ENCODE data around the gene STRBP.

STRBP gene

GRCh38 chr9:123248630-123249029 is 19.8 kb downstream of the STRBP start:
- no peak overlapping the region for H3K27ac ChIP-seq
- no peak for DNase-seq (ENCODE audit: low spot score)
- TF ChIP-seq CTCF (conservative IDR thresholded peaks at IDR 0.05; ENCODE audit: low read depth): no peak
- CTCF ChIA-PET: interaction anchor here (0.5 to 1.0 kb wide), 3 partner anchors 23 to 101 kb away, joined by 3 read pairs; no protein-coding TSS in a partner anchor
- POLR2A ChIA-PET (ENCODE audit: low non-redundant PET): no interaction called here

- DNase-seq (ENCODE audit: low spot score): no peak
- CTCF ChIA-PET: no interaction called here
- no peak overlapping the region for H3K27ac ChIP-seq
- no peak for TF ChIP-seq CTCF (conservative IDR thresholded peaks at IDR 0.05; ENCODE audit: low read depth)
- POLR2A ChIA-PET (ENCODE audit: low non-redundant PET): no interaction called here
These were observed 21.9 kb downstream of the STRBP start for GRCh38 chr9:123246534-123246933.

- TF ChIP-seq CTCF (conservative IDR thresholded peaks at IDR 0.05; ENCODE audit: low read depth): no peak
- CTCF ChIA-PET: interaction anchor here (0.6 to 1.3 kb wide), 4 partner anchors 89 to 717 kb away, joined by 3 to 5 read pairs (median 4); no protein-coding TSS in a partner anchor
- DNase-seq (ENCODE audit: low spot score): peak; percentile 42
- no peak overlapping the region for H3K27ac ChIP-seq
- POLR2A ChIA-PET (ENCODE audit: low non-redundant PET): no interaction called here
These were observed 28.7 kb downstream of the STRBP start for GRCh38 chr9:123239726-123240125.

- no peak for DNase-seq (ENCODE audit: low spot score)
- CTCF ChIA-PET: interaction anchor here (0.6 to 1.3 kb wide), 2 partner anchors 112 to 135 kb away, joined by 3 to 5 read pairs; no protein-coding TSS in a partner anchor
- POLR2A ChIA-PET (ENCODE audit: low non-redundant PET): no interaction called here
- no peak overlapping the region for H3K27ac ChIP-seq
- no peak for TF ChIP-seq CTCF (conservative IDR thresholded peaks at IDR 0.05; ENCODE audit: low read depth)
These were observed 30.0 kb downstream of the STRBP start for GRCh38 chr9:123238365-123238764.

GRCh38 chr9:123237220-123237619 is 31.2 kb downstream of the STRBP start:
- DNase-seq (ENCODE audit: low spot score): no peak
- POLR2A ChIA-PET (ENCODE audit: low non-redundant PET): no interaction called here
- no peak overlapping the region for H3K27ac ChIP-seq
- TF ChIP-seq CTCF (conservative IDR thresholded peaks at IDR 0.05; ENCODE audit: low read depth): no peak
- CTCF ChIA-PET: no interaction called here

GRCh38 chr9:123235448-123235847 is 32.9 kb downstream of the STRBP start:
- TF ChIP-seq CTCF (conservative IDR thresholded peaks at IDR 0.05; ENCODE audit: low read depth): no peak
- ChIA-PET CTCF (interaction anchor here (0.5 to 0.7 kb wide), 2 partner anchors 114 to 129 kb away, joined by 3 to 4 read pairs; no protein-coding TSS in a partner anchor), POLR2A (ENCODE audit: low non-redundant PET) (interaction anchor here (0.6 kb wide), 1 partner anchor 27 kb away, joined by 3 read pairs; no protein-coding TSS in a partner anchor)
- DNase-seq (ENCODE audit: low spot score): no peak
- no peak overlapping the region for H3K27ac ChIP-seq

Measured in RWPE1 (cell line).